Measurements from ENCODE around the gene FBXO42.
"Not testable (repeated sequence)": the region's sequence is repeated elsewhere in the genome, so short reads cannot be mapped to it uniquely, and the experiment has no call there.

The FBXO42 gene

DNA sequence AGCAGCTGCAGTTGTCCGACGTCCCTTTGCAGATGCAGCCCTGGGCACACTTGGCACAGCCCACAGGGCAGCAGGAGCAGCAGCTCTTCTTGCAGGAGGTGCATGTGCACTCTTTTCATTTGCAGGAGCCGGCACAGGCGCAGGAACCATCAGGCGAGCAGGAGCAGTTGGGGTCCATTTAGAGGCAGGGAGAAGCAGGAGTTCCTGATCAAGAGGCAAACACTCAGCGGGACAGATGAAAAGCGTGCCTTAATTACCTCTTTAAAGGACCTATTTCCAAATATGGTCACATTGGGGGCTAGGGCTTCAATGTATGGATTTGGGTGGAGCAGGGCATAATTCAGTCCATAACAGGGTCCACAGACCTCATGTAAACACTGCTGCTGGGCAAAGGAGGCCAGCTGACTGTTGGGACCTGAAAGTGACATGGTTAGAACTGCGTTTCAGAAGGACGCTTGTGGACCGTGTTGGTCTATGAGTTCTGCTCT lies 111.0 kb downstream of the FBXO42 start:
- DNase-seq, result no peak

DNA sequence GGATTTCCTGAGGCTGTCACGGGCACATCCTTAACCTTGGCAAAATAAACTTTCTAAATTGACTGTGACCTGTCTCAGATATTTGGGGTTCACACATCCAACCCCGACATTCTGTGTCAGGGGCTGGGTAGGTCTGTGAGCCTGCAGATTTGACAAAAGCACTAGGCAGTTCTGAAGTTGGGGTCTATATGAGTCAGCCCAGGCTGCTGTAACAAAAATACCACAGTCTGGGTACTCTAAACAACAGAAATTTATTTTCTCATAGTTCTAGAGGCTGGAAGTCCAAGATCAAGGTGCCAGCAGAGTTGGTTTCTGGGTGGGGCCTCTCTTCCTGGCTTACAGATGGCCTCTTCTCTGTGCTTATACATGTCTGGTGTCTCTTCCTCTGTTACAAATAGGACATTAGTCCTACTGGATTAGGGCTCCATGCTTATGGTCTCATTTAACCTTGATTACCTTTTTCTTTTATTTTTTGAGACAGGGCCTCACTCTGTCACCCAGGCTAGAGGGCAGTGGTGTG lies 112.2 kb downstream of the FBXO42 start:
- no peak for DNase-seq

DNA sequence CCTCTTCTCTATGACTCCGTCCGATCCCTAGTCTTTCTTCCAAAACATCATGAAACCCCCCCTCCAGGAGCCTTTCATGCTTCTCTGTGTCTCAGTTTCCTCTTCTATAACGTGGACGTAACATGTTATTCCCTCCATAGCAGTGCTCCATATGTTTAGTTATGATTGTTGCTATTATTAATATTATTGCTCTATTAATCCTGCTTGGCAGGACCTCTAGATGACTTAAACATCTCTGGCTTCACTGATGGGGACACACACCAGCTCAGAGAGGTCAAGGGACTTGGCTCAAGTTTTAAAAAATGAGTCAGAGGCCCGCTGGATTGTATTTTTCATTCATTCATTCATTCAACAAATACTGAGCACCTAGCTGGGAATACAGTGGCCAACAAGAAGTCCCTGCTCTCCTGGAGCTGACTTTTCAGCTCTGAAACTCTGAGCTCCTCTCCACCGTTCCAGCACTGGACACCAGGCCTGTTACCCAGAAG lies 114.9 kb downstream of the FBXO42 start:
- no peak for DNase-seq

DNA sequence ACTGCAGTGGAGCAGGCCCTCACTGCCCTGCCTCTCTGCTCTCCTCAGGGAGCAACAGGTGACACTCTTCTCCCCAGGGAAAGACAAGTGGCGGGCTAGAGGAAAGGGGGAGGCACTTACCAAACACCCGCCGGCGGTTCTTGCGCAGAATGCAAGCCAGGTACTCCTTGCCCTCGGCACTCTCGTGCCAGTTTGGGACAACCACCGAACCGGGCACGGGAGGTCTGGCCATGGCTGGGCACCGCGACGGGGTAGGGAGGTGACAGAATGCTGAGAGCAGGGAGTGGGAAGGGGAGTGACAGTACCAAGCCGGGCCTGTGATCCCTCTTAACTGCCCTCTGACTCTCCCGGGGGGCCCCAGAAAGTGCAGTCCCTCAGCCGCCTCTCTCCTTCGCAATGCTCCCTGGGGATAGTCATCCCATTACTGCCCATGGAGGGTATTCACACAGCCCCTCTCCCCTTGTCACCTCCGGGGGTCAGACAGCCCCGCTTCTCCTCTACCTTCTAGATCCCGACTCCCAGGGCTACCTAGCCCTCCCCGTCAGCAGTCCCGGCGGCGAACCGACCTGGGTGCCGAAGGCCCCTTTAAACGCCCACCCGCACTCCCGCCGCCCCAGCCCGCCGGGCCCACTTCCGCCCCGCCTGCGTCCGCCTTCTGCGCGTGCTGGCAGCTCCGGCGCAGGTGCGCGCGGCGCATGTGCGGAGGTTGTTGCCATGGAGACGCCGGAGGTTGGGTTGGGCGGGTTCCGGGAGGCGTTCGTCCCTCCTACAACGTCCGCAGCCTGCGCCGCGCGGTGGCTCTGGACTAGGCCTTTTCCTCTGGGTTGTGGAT lies 115.6 kb downstream of the FBXO42 start, which contains the start of gene CPLANE2:
CPLANE2 (minus strand) TSS at position 673 of the 832 bp plus-strand sequence; CDS start at position 232, 441 bp downstream.
- peak; percentile 88 to 94 (median 93) for DNase-seq

DNA sequence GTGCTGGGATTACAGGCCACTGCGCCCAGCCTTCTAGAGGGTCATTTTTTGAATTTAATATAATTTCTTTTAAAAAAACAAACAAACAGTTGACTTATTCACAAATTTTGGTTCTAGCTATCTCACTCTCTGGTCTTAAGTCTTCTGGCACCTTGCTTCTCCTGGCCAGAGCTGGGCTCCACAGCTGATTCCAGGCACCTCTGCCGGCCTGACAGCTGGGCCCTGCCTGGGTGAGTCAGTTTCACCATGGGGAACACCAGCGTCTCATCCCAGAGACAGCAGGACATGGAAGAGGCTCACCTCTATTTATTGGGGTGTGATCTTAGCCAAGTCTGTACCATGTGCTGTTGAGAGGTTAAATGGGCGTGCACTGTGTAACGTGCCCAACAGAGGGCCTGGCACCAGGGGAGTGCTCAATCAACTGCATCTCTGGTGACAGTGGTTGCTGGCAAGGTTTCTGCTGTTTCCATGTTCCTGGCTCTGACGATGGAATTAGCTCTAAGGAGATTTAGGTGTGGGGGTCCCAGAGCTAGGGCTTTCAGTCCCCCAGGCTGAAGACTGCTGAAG lies 116.3 kb downstream of the FBXO42 start:
- peak in 4 of 5 donors; percentile 37 to 64 (median 46) for DNase-seq

DNA sequence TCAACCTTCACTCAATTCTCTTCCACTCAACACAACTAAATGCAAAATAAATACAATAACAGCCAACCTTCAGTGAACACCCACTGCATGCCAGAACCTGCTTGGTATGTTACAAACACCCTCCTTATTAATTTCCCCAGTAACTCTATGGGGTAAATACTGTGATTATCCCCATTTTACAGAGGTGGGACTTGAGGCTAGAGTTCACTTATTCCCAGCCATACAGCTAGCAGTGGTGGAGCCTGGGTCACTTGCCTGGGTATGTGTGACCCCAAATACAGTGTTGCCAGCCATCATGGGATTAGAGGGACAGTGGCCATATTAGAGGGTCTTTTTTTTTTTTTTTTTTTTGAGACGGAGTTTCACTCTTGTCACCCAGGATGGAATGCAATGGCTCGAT lies 116.9 kb downstream of the FBXO42 start:
- no peak for DNase-seq

DNA sequence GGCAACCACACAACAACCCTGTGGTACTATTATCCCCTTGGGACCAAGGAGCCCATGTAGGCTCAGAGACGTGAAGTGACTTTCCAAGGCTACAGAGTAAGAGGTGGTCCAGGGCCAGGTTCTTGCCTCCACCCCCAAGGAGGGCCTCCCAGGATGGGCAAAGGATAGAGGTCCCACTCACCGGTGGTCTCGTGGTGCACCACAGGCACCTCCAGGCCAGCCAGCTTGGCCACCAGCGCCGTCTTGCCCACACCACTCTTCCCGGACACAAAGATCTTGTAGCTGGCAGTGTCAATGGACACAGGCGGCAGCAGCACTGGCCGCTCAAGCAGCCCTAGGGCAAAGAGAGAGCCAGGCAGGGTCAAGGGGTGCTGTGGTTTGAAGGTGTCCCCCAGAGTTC lies 118.8 kb downstream of the FBXO42 start:
- DNase-seq, result no peak

DNA sequence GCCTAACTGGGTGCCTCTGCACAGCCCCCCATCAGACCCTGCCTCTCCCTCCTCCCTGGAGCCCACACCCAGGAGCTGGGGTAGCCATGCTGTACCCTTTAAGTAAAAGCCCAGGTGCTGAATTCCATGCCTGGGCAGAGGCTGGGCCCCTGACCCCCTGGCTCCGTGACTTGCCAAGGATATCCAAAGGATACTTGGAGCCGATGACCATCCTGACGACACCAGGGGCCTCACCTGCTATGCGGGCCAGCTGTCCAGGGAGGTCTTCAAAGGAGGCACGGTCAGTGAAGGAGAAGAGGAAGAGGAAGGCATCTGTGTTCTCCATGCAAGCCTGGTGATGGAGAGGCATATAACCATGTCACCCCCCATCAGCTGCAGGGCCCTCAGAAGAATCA lies 120.0 kb downstream of the FBXO42 start:
- no peak for DNase-seq

DNA sequence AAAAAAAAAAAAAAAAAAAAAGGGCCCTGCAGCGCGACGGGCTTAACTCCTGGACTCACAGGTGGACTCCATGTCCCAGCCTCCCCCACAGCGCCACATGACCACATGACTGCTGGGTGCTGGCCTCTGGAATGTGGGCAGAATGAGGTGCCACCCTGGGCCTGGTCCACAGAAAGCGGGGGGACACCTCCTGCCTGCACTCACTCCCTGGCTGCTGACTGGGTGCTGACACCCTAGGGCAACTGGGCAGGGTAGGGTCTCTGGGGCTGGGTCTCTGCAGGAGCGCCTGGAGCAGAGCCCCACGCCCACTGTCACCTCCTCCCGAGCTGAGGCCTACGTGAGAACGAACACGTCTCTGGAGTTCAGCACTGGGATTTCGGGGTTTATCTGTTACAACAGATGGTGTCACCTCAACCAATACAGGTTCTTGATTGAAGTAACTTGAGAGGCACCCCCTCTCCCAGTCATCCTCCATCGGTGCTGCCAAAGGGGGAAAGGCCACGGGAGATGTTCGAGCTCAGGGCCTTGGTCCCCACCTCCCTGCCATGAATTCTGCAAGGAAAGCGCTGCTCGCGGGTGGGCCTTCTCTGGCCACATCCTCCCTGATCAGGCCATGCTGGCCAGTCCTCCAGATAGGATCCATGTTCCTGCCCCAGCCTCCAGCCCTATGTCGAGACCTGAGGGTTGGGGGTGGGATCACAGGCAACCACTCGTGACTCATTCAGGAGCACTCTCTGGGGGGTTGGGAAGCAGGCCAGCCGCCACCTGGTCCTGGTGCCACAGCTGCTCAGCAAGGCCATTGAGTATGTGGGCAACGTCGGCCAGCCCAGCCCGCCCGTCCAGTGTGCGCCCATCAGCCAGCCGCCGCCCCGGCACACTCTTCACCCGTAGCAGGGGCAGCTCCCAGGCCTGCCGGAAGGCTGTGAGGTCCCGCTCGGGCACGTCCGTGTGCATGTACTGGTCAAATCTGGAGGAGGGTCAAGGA lies 120.7 kb downstream of the FBXO42 start:
- no peak for DNase-seq

DNA sequence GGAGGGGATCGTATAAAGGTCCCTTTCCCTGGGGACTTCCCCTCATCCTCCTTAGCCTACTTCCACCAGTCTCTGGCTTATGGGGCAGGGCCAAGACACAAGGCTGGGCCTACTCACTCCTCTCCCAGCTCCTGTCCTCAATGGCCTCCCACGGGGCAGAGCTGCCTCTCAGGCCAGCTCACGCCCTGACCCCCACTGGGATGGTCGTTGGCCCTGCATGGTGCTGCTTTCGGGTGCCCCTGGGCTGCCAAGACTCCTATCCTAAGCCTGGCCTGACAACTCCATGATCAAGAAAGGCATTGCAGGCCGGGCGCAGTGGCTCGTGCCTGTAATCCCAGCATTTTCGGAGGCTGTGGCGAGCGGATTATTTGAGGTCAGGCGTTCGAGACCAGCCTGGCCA lies 121.5 kb downstream of the FBXO42 start:
- DNase-seq, result no peak

DNA sequence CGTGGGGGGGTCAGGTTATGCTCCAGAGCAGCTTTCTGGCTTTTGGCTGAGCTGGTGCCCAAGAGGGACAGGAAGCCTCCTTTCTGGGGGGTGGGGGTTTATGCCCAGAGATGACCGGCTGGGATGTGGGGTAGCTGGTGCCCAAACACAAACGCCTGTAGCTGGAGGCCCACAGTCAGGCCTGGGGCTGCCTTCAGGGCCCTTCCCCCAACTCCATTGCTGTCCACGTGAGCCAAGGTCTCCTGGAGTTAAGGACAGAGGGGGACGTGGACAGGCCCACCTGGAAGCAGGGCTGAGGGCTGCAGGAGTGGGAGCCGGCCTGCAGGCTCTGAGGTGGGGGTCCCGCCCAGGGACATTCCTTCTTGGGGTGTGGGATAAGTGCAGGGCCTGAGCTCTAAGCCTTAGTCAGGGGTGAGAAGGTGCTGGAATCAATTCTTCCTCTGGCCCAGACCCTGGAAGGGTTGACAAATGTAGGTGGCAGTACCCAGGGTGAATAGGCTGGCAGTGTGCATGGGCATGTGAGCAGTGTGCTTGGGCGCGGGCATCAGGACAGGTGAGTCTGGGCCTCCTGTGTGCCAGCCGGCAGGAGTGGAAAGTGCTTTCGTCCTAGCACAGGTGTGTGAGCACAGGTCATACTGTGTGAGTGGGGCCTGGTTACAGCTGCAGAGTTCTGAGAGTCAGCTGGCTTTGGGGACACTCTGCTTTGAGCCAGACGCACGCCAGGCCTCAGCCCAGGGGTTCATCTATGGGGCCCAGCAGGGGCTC lies 122.1 kb downstream of the FBXO42 start:
- DNase-seq, result no peak

DNA sequence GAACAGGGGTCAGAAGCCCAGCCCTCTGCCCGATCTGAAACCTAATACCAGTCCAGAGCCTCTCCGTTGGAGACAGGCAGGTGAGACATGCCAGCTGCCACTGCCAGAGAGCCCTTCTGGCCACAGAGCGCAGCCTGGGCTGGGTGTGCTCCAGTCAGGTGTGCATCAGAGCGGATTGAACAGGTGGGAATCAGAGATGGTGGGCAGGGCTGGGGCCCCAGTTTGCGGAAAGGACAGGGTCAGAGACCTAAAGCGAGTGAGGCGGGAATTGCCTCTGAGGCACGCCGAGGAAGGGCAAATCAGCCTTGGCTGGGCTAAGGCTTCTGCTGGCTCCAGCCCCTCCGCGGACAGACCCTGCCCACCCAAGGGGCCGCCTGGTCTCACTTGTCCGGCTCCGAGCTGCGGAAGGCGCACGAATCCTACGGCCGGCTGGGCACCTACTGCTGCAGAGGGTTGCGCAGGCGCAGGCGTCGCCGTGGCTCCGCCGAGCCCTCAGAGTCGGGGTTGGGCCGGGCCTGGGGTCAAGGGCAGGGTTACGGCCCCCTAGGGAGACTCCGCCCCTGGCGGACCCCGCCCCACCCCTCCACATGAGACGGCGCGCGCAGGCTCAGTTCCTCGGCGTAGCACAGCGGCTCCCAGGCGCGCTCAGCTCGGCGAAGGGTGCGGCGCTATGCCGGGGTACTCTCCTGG lies 125.6 kb downstream of the FBXO42 start:
- DNase-seq, result no peak

DNA sequence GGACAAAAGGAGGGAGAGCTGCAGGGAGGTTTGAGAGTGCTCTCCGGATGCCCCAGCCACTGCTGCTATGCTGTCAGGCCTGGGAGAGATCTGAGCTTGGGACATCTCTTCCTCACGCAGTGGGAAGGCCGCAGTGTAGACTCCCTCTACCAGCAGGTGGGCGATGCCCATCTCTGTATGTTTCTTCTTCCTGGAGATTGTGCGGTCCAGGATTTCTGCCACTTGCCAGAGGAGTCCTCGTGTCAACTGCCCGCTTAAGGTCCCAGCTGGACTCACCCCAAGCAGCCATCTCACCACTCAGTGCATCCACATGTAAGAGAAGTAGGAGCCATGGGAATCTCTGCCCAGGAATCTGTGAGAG lies 126.2 kb downstream of the FBXO42 start:
- DNase-seq, result no peak

DNA sequence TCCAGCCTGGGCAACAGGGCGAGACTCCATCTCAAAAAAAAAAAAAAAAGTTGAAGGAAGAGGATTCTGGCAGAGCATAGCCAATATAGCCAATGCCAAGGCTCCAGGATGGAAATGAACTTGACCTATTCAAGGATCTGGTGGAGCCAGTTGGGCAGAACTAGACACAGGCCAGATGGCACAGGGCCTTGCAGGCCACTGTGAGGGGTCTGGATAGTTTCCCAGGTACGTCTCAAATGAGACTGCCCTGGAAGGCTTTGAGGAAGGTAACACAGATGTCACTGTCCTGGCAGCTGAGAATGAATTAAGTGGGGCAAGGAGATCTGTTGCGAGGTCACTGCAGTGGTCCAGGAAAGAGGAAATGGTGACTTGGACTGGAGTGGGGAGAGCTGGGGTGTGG lies 127.8 kb downstream of the FBXO42 start:
- no peak for DNase-seq

DNA sequence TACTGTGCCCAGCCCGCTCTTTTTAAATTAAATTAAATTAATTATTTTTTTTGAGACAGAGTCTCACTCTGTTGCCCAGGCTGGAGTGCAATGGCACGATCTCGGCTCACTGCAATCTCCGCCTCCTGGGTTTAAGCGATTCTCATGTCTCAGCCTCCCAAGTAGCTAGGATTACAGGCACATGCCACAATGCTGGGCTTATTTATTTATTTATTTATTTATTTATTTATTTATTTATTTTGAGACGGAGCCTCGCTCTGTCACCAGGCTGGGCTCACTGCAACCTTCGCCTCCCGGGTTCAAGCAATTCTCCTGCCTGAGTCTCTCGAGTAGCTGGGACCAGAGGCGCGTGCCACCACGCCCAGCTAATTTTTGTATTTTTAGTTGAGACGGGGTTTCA lies 129.6 kb downstream of the FBXO42 start:
- not testable (repeated sequence) for DNase-seq

DNA sequence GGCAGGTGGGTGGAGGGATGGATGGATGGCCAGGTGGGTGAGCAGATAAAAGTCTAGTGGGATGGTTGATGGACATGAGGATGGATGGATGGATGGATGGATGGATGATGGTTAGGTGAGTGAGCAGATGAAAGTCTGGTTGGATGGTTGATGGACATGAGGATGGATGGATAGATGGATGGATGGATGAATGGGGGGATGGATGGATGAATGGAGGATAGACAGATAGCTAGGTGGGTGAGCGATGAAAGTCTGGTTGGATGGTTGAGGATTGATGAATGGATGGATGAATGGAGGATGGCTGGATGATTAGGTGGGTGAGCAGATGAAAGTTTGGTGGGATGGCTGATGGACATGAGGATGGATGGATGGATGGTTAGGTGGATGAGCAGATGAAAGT lies 130.8 kb downstream of the FBXO42 start:
- no peak for DNase-seq

DNA sequence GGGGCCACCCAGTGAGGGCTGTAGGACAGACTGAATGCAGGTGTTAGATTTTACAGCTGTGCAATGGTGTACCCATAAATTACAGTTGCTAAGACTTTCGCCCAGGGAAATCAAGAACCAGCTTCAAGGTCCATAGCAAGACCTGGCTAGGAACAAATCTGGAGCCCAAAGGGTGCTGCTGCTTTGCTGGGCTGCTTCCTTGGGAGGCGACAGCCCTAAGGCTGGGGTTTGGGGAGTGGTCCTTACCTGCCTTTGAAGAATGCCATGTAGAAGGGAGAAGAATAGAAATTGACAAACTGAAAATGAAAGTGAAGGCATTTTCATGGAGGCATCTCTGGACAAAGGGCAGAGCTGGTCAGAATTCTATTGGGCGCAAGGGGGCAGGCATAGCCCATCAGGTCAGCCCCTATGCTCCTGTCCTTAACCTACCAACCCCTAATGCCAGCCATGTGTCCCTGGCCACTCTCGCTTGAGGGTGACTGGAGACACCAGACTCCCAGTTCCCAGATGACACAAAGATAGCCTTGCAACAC lies 132.2 kb downstream of the FBXO42 start:
- DNase-seq, result no peak

DNA sequence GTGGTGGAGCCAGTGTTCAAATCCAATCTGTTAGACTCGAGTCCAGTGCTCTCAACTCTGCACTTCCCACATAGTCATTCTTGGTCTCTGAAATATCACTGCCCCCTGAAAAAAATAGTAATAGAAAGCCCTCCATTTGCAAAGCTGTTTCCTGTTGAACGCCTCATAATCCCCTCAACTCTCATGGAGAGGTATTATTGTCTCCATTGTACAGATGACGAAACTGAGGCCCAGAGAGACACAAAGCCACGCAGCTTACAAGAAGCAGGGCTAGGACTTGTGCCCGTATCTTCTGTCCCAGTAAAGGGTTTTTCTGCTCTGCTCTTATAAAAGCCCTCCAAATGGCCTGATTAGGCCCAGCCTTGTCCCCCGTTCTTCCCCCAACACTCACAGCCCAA lies 133.6 kb downstream of the FBXO42 start:
- no peak for DNase-seq

DNA sequence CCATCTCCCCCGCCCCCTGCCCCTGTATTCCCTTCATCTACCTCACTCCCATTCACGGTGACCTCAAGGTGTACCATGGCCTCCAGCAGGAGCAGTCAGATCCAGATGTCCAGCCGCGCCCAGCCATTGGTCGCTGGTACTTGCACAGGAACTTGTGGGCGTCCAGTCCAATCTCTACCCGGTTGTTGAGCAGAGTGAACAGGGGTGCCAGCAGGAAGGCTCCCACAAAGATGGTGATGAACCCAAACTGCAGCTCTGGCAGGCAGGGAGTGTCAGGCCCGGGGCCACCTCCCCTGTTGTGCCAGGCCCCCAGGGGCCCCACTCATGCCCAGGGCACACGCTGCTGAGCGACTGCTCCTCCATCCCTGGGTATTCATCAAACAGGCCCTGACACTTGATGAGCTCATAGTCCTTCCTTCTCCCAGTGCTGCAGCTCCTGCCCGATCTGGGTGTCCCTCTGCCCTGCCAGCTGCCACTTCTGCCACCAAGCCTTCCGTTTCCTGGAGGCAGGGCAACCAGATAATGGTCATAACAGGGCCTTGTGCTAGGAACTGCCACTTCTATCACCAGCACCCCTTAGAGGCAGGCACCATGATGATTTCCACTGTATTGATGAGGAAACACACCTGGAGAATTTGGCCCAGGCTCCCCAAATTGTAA lies 134.1 kb downstream of the FBXO42 start:
- DNase-seq, result no peak

DNA sequence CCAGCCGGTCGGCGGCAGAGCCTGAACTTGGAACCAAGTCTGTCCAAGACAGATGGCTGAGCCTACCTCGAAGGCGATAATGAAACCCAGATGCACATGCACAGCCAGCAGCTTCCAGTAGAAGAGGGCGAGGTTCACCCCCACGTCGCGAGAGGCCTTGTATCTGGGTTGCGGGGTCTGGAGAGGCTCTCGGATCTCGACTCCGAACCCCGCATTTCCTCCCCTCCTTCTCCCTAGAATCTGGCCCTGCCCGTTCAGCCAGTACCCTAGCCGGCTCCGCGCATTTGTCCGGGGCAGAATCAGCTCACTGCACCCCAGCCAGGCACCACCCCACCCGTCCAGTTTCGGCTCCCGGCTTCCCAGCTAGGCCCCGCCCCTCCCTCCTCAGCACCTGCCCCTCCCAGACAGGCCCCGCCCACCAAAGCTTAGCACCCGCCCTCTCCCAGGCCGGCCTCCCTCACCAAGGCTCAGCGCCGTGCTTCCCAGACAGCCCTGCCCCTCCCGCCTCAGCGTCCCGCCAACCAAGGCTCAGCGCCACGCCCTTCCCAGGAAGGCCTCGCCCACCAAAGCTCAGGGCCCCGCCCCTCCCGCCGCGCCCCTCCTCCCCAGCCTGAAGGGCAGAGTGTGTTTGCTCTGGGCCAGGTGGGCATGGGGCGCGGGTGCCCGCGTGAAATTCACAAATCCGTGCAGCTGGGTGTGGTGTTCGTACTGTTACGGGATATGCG lies 135.1 kb downstream of the FBXO42 start:
- DNase-seq, result peak; percentile 91 to 95 (median 92)
